Heart left ventricle (tissue), 16 donors: Measurements from ENCODE around the gene ROBO1. TPM values are rescaled to one million over a fixed set of nuclear protein-coding genes. Genes with fewer than 3 reads are reported as not detected.
A peak's percentile ranks its signal among the peaks of the same experiment; 100 is the strongest.

Experiments used
- ATAC-seq, 4 donors: fragments of 200-7000 bp; cut with Tn5 transposase; one replicate each; pipeline ENCODE4 v1.9.1; 2020 to 2022; ENCODE audit warnings: moderate library complexity in 4 of 4, mild to moderate bottlenecking in 3 of 4, moderate number of reproducible peaks in 1 of 4
- DNase-seq, 5 donors: peaks; one replicate each; pipeline ENCODE4 v3.0.0-alpha.2; 2020
- H3K27ac ChIP-seq, 12 donors: fragments of 200-600 bp; sonication (generic) in 4 of 12; one replicate each; pipeline versions ENCODE4 v1.5.0 to v1.8.0; 2016 to 2022; ENCODE audit warnings: mild to moderate bottlenecking in 2 of 12
- H3K27me3 ChIP-seq, 9 donors: fragments of 200-600 bp; sonication (generic) in 2 of 9; one replicate each; pipeline versions ENCODE4 v1.5.1 to v1.8.0; 2016 to 2022; ENCODE audit warnings: mild to moderate bottlenecking in 3 of 9
- H3K36me3 ChIP-seq, 9 donors: fragments of 200-600 bp; sonication (generic) in 2 of 9; one replicate each; pipeline versions ENCODE4 v1.5.0 to v1.8.0; 2018 to 2022; ENCODE audit warnings: mild to moderate bottlenecking in 2 of 9
- H3K4me1 ChIP-seq, 12 donors: fragments of 200-600 bp; sonication (generic) in 4 of 12; one replicate each; pipeline versions ENCODE4 v1.5.0 to v1.8.0; 2016 to 2022; ENCODE audit warnings: mild to moderate bottlenecking in 3 of 12
- H3K4me3 ChIP-seq, 12 donors: fragments of 200-600 bp; sonication (generic) in 4 of 12; one replicate each; pipeline versions ENCODE4 v1.5.0 to v1.8.0; 2017 to 2022; ENCODE audit warnings: mild to moderate bottlenecking in 9 of 12, moderate library complexity in 4 of 12
- H3K9me3 ChIP-seq, 12 donors: fragments of 200-600 bp; sonication (generic) in 4 of 12; one replicate each; pipeline versions ENCODE4 v1.5.0 to v1.8.0; 2016 to 2022; ENCODE audit warnings: mild to moderate bottlenecking in 1 of 12
- POLR2A ChIP-seq, 2 donors: fragments of 450-650 bp; IDR thresholded peaks; one replicate each; pipeline ENCODE4 v1.6.1; 2017; ENCODE audit warnings: antibody characterized with exemption in 2 of 2, mild to moderate bottlenecking in 2 of 2, moderate library complexity in 2 of 2
- WGBS, 4 donors: extraction: QIAGEN DNeasy Blood & Tissue Kit in 2 of 4; methylation state at CpG; one replicate each; pipeline versions ENCODE4 v1.1.5 to v1.1.7; 2013 to 2018; 5-methylcytosine and 5-hydroxymethylcytosine counted together
- intact Hi-C, 10 donors: fragments of 100-400 bp; cut with DNase I; formaldehyde crosslinking; loops; one replicate each; pipeline versions ENCODE4 v1.11.1 to v1.14.2; 2022
- polyA plus RNA-seq, 2 donors: library from polyadenylated mRNA; stranded (reverse); fragments of 200-250 nt; gene quantifications; one replicate each; pipeline ENCODE4 v1.2.3, GENCODE V29; 2013
- total RNA-seq, 9 donors: library from RNA; depleted of rRNA in 2 of 9; stranded (reverse); fragments of >200 nt in 2 of 9; fragmentation: NEBNext Ultra II Directional in 3 of 9; extraction: Animal tissue kit (Norgen Biotek cat#: 25700) in 3 of 9; gene quantifications; one replicate each; pipeline versions ENCODE4 v1.1.0 to v1.2.4, GENCODE V29; 2016 to 2023
- TF ChIP-seq, protein P1 (sequence below), 12 donors: fragments of 200-600 bp; sonication (generic) in 4 of 12; IDR thresholded peaks; one replicate each; pipeline versions ENCODE4 v1.5.0 to v1.8.0; 2018 to 2022; ENCODE audit warnings: antibody characterized with exemption in 12 of 12, mild to moderate bottlenecking in 5 of 12
- donor health status: ischemic (EF 13 %, LVEDD 7.1; RV severe dilation, severe dysfunction).
- donor health status: healthy with polysubstance abuse.
- donor health status: DM: no; HTN: yes; CAD: no.
- donor health status: DM: no; HTN: no; CAD: no.
- donor health status: ischemic (EF 25% LVEDD 6.9; RV normal size, moderate dysfunction).
- donor health status: ischemic (EF 25% LVEDD 5.7; RV mildly dilated, moderate dysfunction).
- donor health status: healthy.
- donor health status: DM: yes; HTN: yes; CAD: no.
- donor health status: ischemic (EF 35%, LVEDD 5.7; RV mildly dilated, moderate dysfunction).
- donor health status: nonischemic (EF 11% LVEDD 7.7; RV severe dilation, severe dysfunction).
- donor health status: DM: yes; HTN: yes; CAD: no.
- donor health status: PGD.
- donor health status: ischemic (EF 29% LVEDD 5.4; RV normal size, mild dysfunction).
- donor health status: nonischemic (EF 23%, LVEDD 6.1; RV moderate dilation, normal function).

ROBO1 gene
- total and polyA plus RNA-seq, 11 donors: 1.4 to 14.8 (median 5.7) TPM

DNA sequence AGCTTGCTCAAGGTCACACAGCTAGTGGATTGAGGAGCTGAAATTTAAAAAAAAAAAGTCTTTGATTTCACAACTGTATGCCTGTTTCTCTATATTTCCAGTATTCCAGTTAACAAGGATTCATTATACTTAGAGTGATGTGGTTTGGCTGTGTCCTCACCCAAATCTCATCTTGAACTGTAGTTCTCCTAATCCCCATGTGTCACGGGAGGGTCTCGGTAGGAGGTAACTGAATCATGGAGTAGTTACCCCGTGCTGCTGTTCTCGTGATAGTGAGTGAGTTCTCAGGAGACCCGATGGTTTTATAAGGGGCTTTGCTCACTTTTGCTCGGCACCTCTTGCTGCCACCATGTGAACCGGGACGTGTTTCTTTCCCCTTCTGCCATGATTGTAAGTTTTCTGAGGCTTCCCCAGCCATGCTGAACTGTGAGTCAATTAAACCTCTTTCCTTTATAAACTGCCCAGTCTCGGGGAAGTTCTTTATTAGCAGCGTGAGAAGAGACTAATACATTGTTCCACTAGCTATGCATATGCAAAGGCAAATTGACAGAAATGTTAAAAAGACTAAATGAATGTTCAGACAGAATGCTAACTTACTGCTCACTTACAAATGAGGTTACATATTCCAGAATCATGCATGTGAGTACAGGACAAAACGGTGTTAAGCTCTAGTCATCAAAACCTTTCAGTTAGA lies 1101.9 kb downstream of the ROBO1 start:
- TF ChIP-seq, protein P1, sequence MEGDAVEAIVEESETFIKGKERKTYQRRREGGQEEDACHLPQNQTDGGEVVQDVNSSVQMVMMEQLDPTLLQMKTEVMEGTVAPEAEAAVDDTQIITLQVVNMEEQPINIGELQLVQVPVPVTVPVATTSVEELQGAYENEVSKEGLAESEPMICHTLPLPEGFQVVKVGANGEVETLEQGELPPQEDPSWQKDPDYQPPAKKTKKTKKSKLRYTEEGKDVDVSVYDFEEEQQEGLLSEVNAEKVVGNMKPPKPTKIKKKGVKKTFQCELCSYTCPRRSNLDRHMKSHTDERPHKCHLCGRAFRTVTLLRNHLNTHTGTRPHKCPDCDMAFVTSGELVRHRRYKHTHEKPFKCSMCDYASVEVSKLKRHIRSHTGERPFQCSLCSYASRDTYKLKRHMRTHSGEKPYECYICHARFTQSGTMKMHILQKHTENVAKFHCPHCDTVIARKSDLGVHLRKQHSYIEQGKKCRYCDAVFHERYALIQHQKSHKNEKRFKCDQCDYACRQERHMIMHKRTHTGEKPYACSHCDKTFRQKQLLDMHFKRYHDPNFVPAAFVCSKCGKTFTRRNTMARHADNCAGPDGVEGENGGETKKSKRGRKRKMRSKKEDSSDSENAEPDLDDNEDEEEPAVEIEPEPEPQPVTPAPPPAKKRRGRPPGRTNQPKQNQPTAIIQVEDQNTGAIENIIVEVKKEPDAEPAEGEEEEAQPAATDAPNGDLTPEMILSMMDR (IDR thresholded peaks at IDR 0.05): no peak
- no peaks in the 10 kb centered on the region for H3K27me3 ChIP-seq
- H3K4me1 ChIP-seq: no peaks in the 10 kb centered on the region
- no peak overlapping the region for H3K27ac ChIP-seq
- WGBS, 4 donors: 86 to 89% (median 88%) methylated on average over 11 of the region's 11 CpGs
- H3K4me3 ChIP-seq: no peak overlapping the region
- H3K9me3 ChIP-seq: no peaks in the 10 kb centered on the region
- no peak for ATAC-seq
- DNase-seq: no peak
- peaks cover 0 to 13% (median 0%) of the 10 kb centered on the region in 9 donors for H3K36me3 ChIP-seq
- intact Hi-C loops: loop anchor here in 2 of 10 donors (10.0 kb wide), 1 partner anchor 829 kb away; no protein-coding TSS in a partner anchor

DNA sequence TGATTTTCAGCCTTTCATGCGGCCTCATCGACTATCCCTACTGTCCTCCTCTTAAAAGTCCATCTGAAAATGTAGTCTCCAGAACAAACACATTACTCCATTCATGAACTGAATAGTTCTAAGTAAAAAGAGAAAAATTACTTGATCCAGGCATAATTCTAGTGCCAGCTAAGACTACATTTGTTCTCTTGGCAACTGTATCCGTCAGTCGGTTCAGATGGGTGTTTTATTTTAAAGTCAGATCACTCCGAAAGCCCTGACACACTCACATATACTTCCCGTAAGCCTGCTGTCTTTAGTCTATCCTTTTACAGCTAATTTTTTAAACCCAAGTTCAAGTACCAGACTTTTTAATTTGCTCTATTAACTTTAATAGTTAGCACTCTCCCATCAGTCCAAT lies 1102.7 kb downstream of the ROBO1 start:
- DNase-seq (no peak), ATAC-seq (no peak)
- no peaks in the 10 kb centered on the region for H3K9me3 ChIP-seq
- H3K36me3 ChIP-seq: peaks cover 0 to 13% (median 0%) of the 10 kb centered on the region in 9 donors
- H3K27me3 ChIP-seq: no peaks in the 10 kb centered on the region
- 89 to 90% (median 90%) methylated on average over 6 of the region's 6 CpGs for WGBS, 4 donors
- H3K4me3 ChIP-seq: no peak overlapping the region
- no peak overlapping the region for H3K27ac ChIP-seq
- no peak for TF ChIP-seq POLR2A (IDR thresholded peaks at IDR 0.05)
- TF ChIP-seq, protein P1 (IDR thresholded peaks at IDR 0.05): no peak
- intact Hi-C loops: loop anchor here in 2 of 10 donors (10.0 kb wide), 1 partner anchor 830 kb away; no protein-coding TSS in a partner anchor
- H3K4me1 ChIP-seq: no peaks in the 10 kb centered on the region

DNA sequence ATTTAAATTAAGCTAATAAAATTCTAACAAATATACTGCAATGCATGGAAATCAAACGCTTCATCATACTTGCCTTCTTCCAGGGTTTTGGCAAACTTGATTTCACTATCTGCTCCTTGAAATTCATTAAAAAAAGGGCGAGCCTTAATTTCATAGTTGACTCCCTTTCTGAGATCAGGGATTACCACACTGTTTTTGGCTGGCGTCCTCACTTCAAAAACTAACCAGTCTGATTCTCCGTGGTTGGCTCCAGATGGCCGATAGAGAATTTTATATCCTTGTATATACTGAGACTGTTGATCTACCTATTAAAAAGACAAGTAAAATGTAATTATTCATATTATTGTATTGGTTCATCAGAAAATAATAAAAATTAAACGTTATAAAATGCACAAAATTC lies 1106.8 kb downstream of the ROBO1 start:
- no peaks in the 10 kb centered on the region for H3K27me3 ChIP-seq
- DNase-seq: peak in 1 of 5 donors; percentile 40
- H3K4me1 ChIP-seq: no peaks in the 10 kb centered on the region
- no peak for TF ChIP-seq POLR2A (IDR thresholded peaks at IDR 0.05)
- TF ChIP-seq, protein P1 (IDR thresholded peaks at IDR 0.05): no peak
- intact Hi-C loops: loop anchor here in 9 of 10 donors (2.0 to 10.0 kb wide), 8 partner anchors 366 to 836 kb away; no protein-coding TSS in a partner anchor
- H3K27ac ChIP-seq: no peak overlapping the region
- peak in 1 of 4 donors; percentile 59 for ATAC-seq
- no peak overlapping the region for H3K4me3 ChIP-seq
- no peaks in the 10 kb centered on the region for H3K9me3 ChIP-seq
- 70 to 79% (median 72%) methylated on average over 6 of the region's 6 CpGs for WGBS, 4 donors
- peaks cover 0 to 7% (median 0%) of the 10 kb centered on the region in 9 donors for H3K36me3 ChIP-seq

DNA sequence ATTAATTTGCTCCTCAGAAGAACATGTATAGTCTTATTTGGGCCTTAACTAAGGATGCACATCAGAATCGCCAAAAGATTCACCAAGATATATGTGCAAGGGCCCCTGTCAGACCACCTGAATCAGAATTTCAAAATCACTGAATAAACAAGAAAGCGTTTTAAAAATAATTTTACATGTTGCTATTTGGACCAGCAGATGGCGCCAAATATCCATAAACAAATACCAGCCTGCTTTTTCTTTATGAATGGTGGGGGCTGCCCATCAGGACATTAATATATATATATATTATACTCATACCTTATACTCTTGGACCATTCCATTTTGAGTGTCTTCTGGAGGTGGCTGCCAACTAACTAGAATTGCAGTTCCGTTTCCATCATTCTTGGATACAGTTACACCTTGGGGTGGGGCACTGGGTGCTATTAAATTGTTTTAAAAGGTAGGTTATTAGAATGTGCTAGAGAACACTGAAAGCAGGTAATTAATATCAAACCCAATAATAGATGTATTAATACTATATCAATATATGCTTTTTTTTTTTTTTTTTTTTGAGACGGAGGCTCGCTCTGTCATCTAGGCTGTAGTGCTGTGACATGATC lies 1108.3 kb downstream of the ROBO1 start:
- no peaks in the 10 kb centered on the region for H3K4me1 ChIP-seq
- no peak for DNase-seq
- peaks cover 0 to 16% (median 0%) of the 10 kb centered on the region in 9 donors for H3K36me3 ChIP-seq
- H3K4me3 ChIP-seq: no peak overlapping the region
- H3K27me3 ChIP-seq: no peaks in the 10 kb centered on the region
- H3K27ac ChIP-seq: no peak overlapping the region
- no peaks in the 10 kb centered on the region for H3K9me3 ChIP-seq
- intact Hi-C loops: loop anchor here in 7 of 10 donors (2.0 to 10.0 kb wide), 4 partner anchors 373 to 838 kb away; no protein-coding TSS in a partner anchor
- WGBS, 4 donors: 48 to 59% (median 54%) methylated on average over 6 of the region's 6 CpGs
- TF ChIP-seq POLR2A (IDR thresholded peaks at IDR 0.05): no peak
- TF ChIP-seq, protein P1 (IDR thresholded peaks at IDR 0.05): peak; percentile 51 to 77 (median 67)
- no peak for ATAC-seq
